H9 (cell line): ENCODE results near the gene MB. TPM values are rescaled to one million over a fixed set of nuclear protein-coding genes. Genes with fewer than 3 reads are reported as not detected.

Source experiments
- DNase-seq: peaks from one replicate; pipeline ENCODE4 v3.0.0-alpha.2; 2017
- H2AFZ ChIP-seq: one replicate; pipeline ENCODE4 v1.6.1; 2013; ENCODE audit warnings: mild to moderate bottlenecking, low read length, control low read depth, moderate library complexity
- H2AK5ac ChIP-seq: 2 replicates; pipeline ENCODE4 v1.6.1; 2013; ENCODE audit warnings: low read length, control low read depth, mixed read lengths; ENCODE audit not compliant: insufficient read length
- H2BK120ac ChIP-seq: one replicate; pipeline ENCODE4 v1.6.1; 2013; ENCODE audit warnings: low read depth, mild to moderate bottlenecking, low read length, control low read depth, inconsistent platforms; ENCODE audit not compliant: poor library complexity, severe bottlenecking
- H2BK12ac ChIP-seq: 2 replicates; pipeline ENCODE4 v1.6.1; 2013; ENCODE audit warnings: low read length, control low read depth, mixed read lengths, low read depth; ENCODE audit not compliant: insufficient read length
- H2BK15ac ChIP-seq: 2 replicates; pipeline ENCODE4 v1.6.1; 2013; ENCODE audit warnings: low read depth, low read length, control low read depth
- H2BK20ac ChIP-seq: one replicate; pipeline ENCODE4 v1.6.1; 2013; ENCODE audit warnings: low read depth, mild to moderate bottlenecking, low read length, control low read depth, inconsistent platforms; ENCODE audit not compliant: poor library complexity, severe bottlenecking
- H2BK5ac ChIP-seq: 2 replicates; pipeline ENCODE4 v1.6.1; 2013; ENCODE audit warnings: low read length, control low read depth, mixed read lengths; ENCODE audit not compliant: insufficient read length
- H3K14ac ChIP-seq: 2 replicates; pipeline ENCODE4 v1.6.1; 2013; ENCODE audit warnings: low read length, control low read depth; ENCODE audit not compliant: insufficient read depth
- H3K18ac ChIP-seq: 2 replicates; pipeline ENCODE4 v1.6.1; 2013; ENCODE audit warnings: low read depth, mild to moderate bottlenecking, mixed read lengths, low read length, control low read depth; ENCODE audit not compliant: insufficient read length
- H3K23ac ChIP-seq: 2 replicates; pipeline ENCODE4 v1.6.1; 2013; ENCODE audit warnings: low read length, control low read depth, mixed read lengths, low read depth; ENCODE audit not compliant: insufficient read length
- H3K23me2 ChIP-seq: 2 replicates; pipeline ENCODE4 v1.6.1; 2013; ENCODE audit warnings: low read depth, mild to moderate bottlenecking, mixed read lengths, low read length, control low read depth; ENCODE audit not compliant: insufficient read length, poor library complexity, severe bottlenecking
- H3K27ac ChIP-seq: 2 replicates; pipeline ENCODE4 v1.5.1; 2013; ENCODE audit warnings: low read length, control low read depth, mixed read lengths, low read depth; ENCODE audit not compliant: insufficient read length
- H3K27me3 ChIP-seq: 2 replicates; pipeline ENCODE4 v1.6.1; 2013; ENCODE audit warnings: low read length, control low read depth, inconsistent platforms; ENCODE audit not compliant: insufficient read depth
- H3K4ac ChIP-seq: 2 replicates; pipeline ENCODE4 v1.6.1; 2013; ENCODE audit warnings: low read depth, mild to moderate bottlenecking, control low read depth, inconsistent platforms, low read length, moderate library complexity
- H3K4me1 ChIP-seq: 2 replicates; pipeline ENCODE4 v1.6.1; 2013; ENCODE audit warnings: low read length, control low read depth, inconsistent platforms; ENCODE audit not compliant: insufficient read depth
- H3K4me2 ChIP-seq: 2 replicates; pipeline ENCODE4 v1.6.1; 2013; ENCODE audit warnings: low read length, control low read depth, mixed read lengths; ENCODE audit not compliant: insufficient read length, insufficient read depth
- H3K56ac ChIP-seq: 2 replicates; pipeline ENCODE4 v1.6.1; 2013; ENCODE audit warnings: low read depth, mild to moderate bottlenecking, mixed read lengths, low read length, control low read depth; ENCODE audit not compliant: insufficient read length
- H3K79me1 ChIP-seq: 2 replicates; pipeline ENCODE4 v1.6.1; 2013; ENCODE audit warnings: low read depth, mild to moderate bottlenecking, moderate library complexity, low read length, control low read depth, inconsistent platforms; ENCODE audit not compliant: insufficient read depth, poor library complexity, severe bottlenecking
- H3K79me2 ChIP-seq: 2 replicates; pipeline ENCODE4 v1.6.1; 2013; ENCODE audit warnings: low read length, control low read depth, inconsistent platforms; ENCODE audit not compliant: insufficient read depth
- H3K9ac ChIP-seq: 2 replicates; pipeline ENCODE4 v1.6.1; 2013; ENCODE audit warnings: low read length, control low read depth, mixed read lengths; ENCODE audit not compliant: insufficient read length; ENCODE audit errors: extremely low read depth
- H3K9me3 ChIP-seq: one replicate; pipeline ENCODE4 v1.6.1; 2013; ENCODE audit warnings: low read depth, low read length, inconsistent platforms; ENCODE audit not compliant: control insufficient read depth
- H3T11ph ChIP-seq: one replicate; pipeline ENCODE4 v1.6.1; 2013; ENCODE audit warnings: mild to moderate bottlenecking, low read length, control low read depth, inconsistent platforms
- H4K20me1 ChIP-seq: one replicate; pipeline ENCODE4 v1.6.1; 2013; ENCODE audit not compliant: control insufficient read depth, insufficient read length, insufficient read depth
- H4K5ac ChIP-seq: 2 replicates; pipeline ENCODE4 v1.6.1; 2013; ENCODE audit warnings: low read depth, mild to moderate bottlenecking, mixed read lengths, low read length, control low read depth; ENCODE audit not compliant: insufficient read length
- H4K8ac ChIP-seq: replicated peaks from 2 replicates; pipeline ENCODE4 v1.6.1; 2013; ENCODE audit warnings: low read length, control low read depth, mixed read lengths, low read depth; ENCODE audit not compliant: insufficient read length
- H4K91ac ChIP-seq: 2 replicates; pipeline ENCODE4 v1.6.1; 2013; ENCODE audit warnings: low read depth, mild to moderate bottlenecking, moderate library complexity, mixed read lengths, low read length, control low read depth; ENCODE audit not compliant: insufficient read length
- H3K27ac Mint-ChIP-seq, 3 experiments: 2 replicates in 2 of 3; 3 replicates in 1 of 3; pipeline ENCODE4 v1.8.0; 2020 to 2021; ENCODE audit warnings: mixed read lengths in 3 of 3, mild to moderate bottlenecking in 1 of 3, moderate library complexity in 1 of 3
- H3K27me3 Mint-ChIP-seq: 2 replicates; pipeline ENCODE4 v1.8.0; 2021; ENCODE audit warnings: low read depth, mild to moderate bottlenecking, moderate library complexity, mixed read lengths
- H3K36me3 Mint-ChIP-seq, 3 experiments: 2 replicates in 2 of 3; 3 replicates in 1 of 3; pipeline ENCODE4 v1.8.0; 2020 to 2021; ENCODE audit warnings: low read depth in 3 of 3, mixed read lengths in 3 of 3; ENCODE audit not compliant: insufficient read depth in 1 of 3
- H3K4me1 Mint-ChIP-seq, 2 experiments: 2 replicates each; pipeline ENCODE4 v1.8.0; 2020; ENCODE audit warnings: mixed read lengths in 2 of 2
- H3K4me3 Mint-ChIP-seq, 2 experiments: 2 replicates in 1 of 2; 3 replicates in 1 of 2; pipeline ENCODE4 v1.8.0; 2020 to 2021; ENCODE audit warnings: mild to moderate bottlenecking in 2 of 2, mixed read lengths in 2 of 2, moderate library complexity in 1 of 2
- H3K9me3 Mint-ChIP-seq, 2 experiments: 2 replicates in 1 of 2; 3 replicates in 1 of 2; pipeline ENCODE4 v1.8.0; 2020; ENCODE audit warnings: mild to moderate bottlenecking in 2 of 2, mixed read lengths in 2 of 2, moderate library complexity in 1 of 2
- WGBS: extraction: QIAGEN DNeasy Blood & Tissue Kit; methylation state at CpG from one replicate; pipeline ENCODE4 v1.1.7; 2013; ENCODE audit warnings: missing lambda C conversion rate, low lambda C conversion rate, mixed read lengths; ENCODE audit not compliant: insufficient read length; ENCODE audit errors: extremely low coverage; 5-methylcytosine and 5-hydroxymethylcytosine counted together
- total RNA-seq: library from RNA; stranded (reverse); gene quantifications from 2 replicates; pipeline ENCODE4 v1.2.1, GENCODE V29; 2021
- TF ChIP-seq, protein P1 (sequence below): fragments of 200-600 bp; sonication (generic); conservative IDR thresholded peaks from 3 replicates; pipeline ENCODE4 v1.8.0; 2021; ENCODE audit warnings: antibody characterized with exemption, mild to moderate bottlenecking

Gene MB
- total RNA-seq, 1 experiment from 2014 or later, result 0.55 TPM

DNA sequence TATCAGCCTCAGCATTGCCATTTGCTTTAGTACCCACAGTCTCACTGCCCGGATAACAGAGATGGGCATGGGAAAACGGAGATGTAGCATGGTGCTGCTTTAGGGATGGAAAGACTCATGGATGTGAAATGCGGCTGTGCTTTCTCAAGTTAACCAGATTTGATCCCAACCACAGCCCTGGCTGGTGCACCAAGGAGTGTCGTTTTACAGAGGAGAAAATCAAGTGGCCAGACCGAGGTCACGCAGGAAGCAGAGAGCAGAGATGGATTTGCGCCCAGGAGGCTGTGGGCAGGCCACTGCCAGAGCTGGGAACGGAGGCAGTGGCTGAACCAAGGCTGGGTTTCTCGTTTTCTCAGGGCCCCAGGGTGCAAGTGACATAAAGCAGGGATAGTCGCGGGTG is 9.0 kb downstream of the MB start:
- no peak overlapping the region for H2BK20ac ChIP-seq
- no peaks in the 10 kb centered on the region for H3K9me3 Mint-ChIP-seq
- no peak overlapping the region for H3K56ac ChIP-seq
- H2BK5ac ChIP-seq, result no peak overlapping the region
- no peaks in the 10 kb centered on the region for H3K79me1 ChIP-seq
- H3K27ac ChIP-seq, result no peak overlapping the region
- H4K8ac ChIP-seq, result no peak overlapping the region
- no peaks in the 10 kb centered on the region for H4K20me1 ChIP-seq
- WGBS, result no CpG with 5 or more reads among the region's 11 CpGs
- no peak overlapping the region for H2AFZ ChIP-seq
- H3K79me2 ChIP-seq, result no peaks in the 10 kb centered on the region
- TF ChIP-seq, protein P1, sequence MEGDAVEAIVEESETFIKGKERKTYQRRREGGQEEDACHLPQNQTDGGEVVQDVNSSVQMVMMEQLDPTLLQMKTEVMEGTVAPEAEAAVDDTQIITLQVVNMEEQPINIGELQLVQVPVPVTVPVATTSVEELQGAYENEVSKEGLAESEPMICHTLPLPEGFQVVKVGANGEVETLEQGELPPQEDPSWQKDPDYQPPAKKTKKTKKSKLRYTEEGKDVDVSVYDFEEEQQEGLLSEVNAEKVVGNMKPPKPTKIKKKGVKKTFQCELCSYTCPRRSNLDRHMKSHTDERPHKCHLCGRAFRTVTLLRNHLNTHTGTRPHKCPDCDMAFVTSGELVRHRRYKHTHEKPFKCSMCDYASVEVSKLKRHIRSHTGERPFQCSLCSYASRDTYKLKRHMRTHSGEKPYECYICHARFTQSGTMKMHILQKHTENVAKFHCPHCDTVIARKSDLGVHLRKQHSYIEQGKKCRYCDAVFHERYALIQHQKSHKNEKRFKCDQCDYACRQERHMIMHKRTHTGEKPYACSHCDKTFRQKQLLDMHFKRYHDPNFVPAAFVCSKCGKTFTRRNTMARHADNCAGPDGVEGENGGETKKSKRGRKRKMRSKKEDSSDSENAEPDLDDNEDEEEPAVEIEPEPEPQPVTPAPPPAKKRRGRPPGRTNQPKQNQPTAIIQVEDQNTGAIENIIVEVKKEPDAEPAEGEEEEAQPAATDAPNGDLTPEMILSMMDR, result no peak
- no peak overlapping the region for H2BK120ac ChIP-seq
- no peak overlapping the region for H3K4me2 ChIP-seq
- no peak overlapping the region for H3K23ac ChIP-seq
- no peak overlapping the region for H2AK5ac ChIP-seq
- H2BK15ac ChIP-seq, result no peak overlapping the region
- H3K27ac Mint-ChIP-seq, result no peak overlapping the region
- no peak overlapping the region for H3K18ac ChIP-seq
- no peak overlapping the region for H2BK12ac ChIP-seq
- H4K91ac ChIP-seq, result no peak overlapping the region
- H3K14ac ChIP-seq, result no peak overlapping the region
- H3K4me3 Mint-ChIP-seq, result no peak overlapping the region
- no peaks in the 10 kb centered on the region for H3K36me3 Mint-ChIP-seq
- no peak overlapping the region for H4K5ac ChIP-seq
- no peak overlapping the region for H3T11ph ChIP-seq
- peaks cover 15% of the 10 kb centered on the region for H3K27me3 Mint-ChIP-seq
- H3K4me1 ChIP-seq, result no peaks in the 10 kb centered on the region
- H3K27me3 ChIP-seq, result no peaks in the 10 kb centered on the region
- peaks cover 2 to 4% of the 10 kb centered on the region in 2 experiments; a peak in 2 of 4 replicates for H3K4me1 Mint-ChIP-seq
- DNase-seq, result no peak
- H3K4ac ChIP-seq, result no peak overlapping the region
- no peak overlapping the region for H3K9ac ChIP-seq
- H3K23me2 ChIP-seq, result no peaks in the 10 kb centered on the region
- H3K9me3 ChIP-seq, result no peaks in the 10 kb centered on the region
